GM12891 (cell line): ENCODE results near the gene WDR7.

ENCODE experiments used
- POLR2A ChIP-seq: IDR thresholded peaks from 2 replicates; pipeline ENCODE4 v1.6.1; 2011; ENCODE audit warnings: low read depth, low read length, control low read depth
- POLR2AphosphoS5 ChIP-seq: IDR thresholded peaks from 2 replicates; pipeline ENCODE4 v1.6.1; 2011; ENCODE audit warnings: low read depth, low read length, control low read depth

DNA sequence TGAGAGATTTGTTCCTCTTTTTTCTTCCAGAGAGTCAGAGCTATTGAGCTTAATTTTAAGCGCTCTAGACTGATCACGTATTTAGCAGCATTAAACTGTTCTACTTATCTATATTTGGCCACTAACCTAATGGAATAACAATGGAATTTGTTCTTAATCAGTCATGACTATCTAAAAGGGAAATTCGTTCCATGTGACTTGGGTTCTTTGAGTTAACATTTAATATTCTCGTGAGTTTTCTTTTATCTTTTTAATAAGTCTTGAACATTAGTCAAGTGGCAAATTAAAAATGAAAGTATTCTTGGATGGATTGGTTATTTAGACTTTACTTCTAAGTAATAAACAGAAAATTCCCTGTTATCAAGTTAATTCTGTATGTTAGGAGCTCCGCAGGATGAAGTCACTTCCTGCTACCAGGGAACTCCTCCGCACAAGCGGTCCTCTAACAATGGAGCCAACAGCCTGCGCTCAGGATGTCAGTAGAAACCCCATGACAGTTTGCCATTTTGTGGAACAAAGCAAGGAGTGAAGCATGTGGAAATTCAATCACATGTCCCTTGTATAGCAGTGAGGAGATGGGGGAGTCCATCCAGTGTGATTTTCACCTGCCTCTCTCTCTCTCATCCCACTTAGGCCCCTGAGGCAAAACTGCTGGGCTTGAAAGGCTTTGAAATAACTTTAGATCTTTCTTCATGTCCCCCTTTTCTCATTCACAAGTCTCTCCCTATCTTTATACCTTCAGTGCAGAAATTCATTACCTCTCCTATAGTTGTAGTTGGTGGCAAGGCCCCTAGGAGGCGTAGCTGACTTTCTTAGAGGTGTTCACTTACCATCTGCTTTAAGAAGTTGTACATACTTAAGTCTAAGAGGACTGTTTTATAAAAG, 138.1 kb downstream of the WDR7 start:
- no peak for TF ChIP-seq POLR2A
- no peak for TF ChIP-seq POLR2AphosphoS5
